Panc1 (cell line): ENCODE measurements around the gene TMEM14C. TPM values are rescaled to one million over a fixed set of nuclear protein-coding genes. Genes with fewer than 3 reads are reported as not detected.
A peak's percentile ranks its signal among the peaks of the same experiment; 100 is the strongest.

Experiments
- ATAC-seq: fragments of 200-7000 bp; cut with Tn5 transposase; 2 replicates; pipeline ENCODE4 v1.9.1; 2020; ENCODE audit warnings: mild to moderate bottlenecking, moderate library complexity
- BruUV-seq: library from RNA; stranded (reverse); fragments of 400-500 nt; replicated peaks from 2 replicates; lab custom pipeline; 2021; lab: Mats Ljungman, UMichigan
- CTCF ChIA-PET: fragments of 300-600 bp; sonication (Branson Sonifier 250); formaldehyde crosslinking; loops from one replicate; lab custom pipeline; 2022; ENCODE audit warnings: antibody characterized with exemption; lab: Charles Lee
- POLR2A ChIA-PET: fragments of 300-600 bp; sonication (Branson Sonifier 250); formaldehyde crosslinking; loops from one replicate; lab custom pipeline; 2022; ENCODE audit warnings: antibody characterized with exemption; lab: Charles Lee
- DNase-seq: peaks from one replicate; pipeline ENCODE4 v3.0.0-alpha.2; 2010; ENCODE audit warnings: low read depth, low spot score
- H3K27ac ChIP-seq: 2 replicates; pipeline ENCODE4 v1.5.1; 2011; ENCODE audit warnings: mild to moderate bottlenecking, low read length, inconsistent platforms
- H3K27me3 ChIP-seq: fragments of 200-500 bp; sonication (Bioruptor generic); 2 replicates; pipeline ENCODE4 v1.6.0; 2014; ENCODE audit warnings: low read length, inconsistent platforms; ENCODE audit not compliant: control insufficient read depth, insufficient read depth
- H3K36me3 ChIP-seq: fragments of 200-500 bp; sonication (Bioruptor generic); 2 replicates; pipeline ENCODE4 v1.5.1; 2014; ENCODE audit warnings: inconsistent platforms, mild to moderate bottlenecking, low read length, moderate library complexity; ENCODE audit not compliant: control insufficient read depth, insufficient read depth
- H3K4me1 ChIP-seq: 2 replicates; pipeline ENCODE4 v1.5.1; 2011; ENCODE audit warnings: inconsistent platforms, mild to moderate bottlenecking, low read length, moderate library complexity; ENCODE audit not compliant: control insufficient read depth, insufficient read depth
- H3K4me3 ChIP-seq, 2 experiments: 2 replicates each; pipeline ENCODE4 v1.5.1; 2011 to 2012; ENCODE audit warnings: low read depth in 2 of 2, low read length in 2 of 2, mild to moderate bottlenecking in 2 of 2, inconsistent platforms in 1 of 2, moderate library complexity in 1 of 2
- H3K9me3 ChIP-seq: fragments of 200-500 bp; sonication (Bioruptor generic); 2 replicates; pipeline ENCODE4 v1.5.1; 2014; ENCODE audit warnings: low read depth, mild to moderate bottlenecking, inconsistent platforms, low read length, moderate library complexity; ENCODE audit not compliant: control insufficient read depth, insufficient read depth
- CTCF ChIP-seq: fragments of 450-650 bp; IDR thresholded peaks from 2 replicates; pipeline ENCODE4 v1.5.1; 2017; ENCODE audit warnings: mild to moderate bottlenecking
- POLR2AphosphoS5 ChIP-seq: IDR thresholded peaks from 2 replicates; pipeline ENCODE4 v1.6.1; 2012; ENCODE audit warnings: mild to moderate bottlenecking, low read depth, low read length, moderate library complexity
- SIN3A ChIP-seq: IDR thresholded peaks from 2 replicates; pipeline ENCODE4 v1.6.1; 2012; ENCODE audit warnings: low read depth, mild to moderate bottlenecking, low read length, moderate library complexity, borderline replicate concordance; ENCODE audit not compliant: insufficient read depth
- TCF7L2 ChIP-seq: IDR thresholded peaks from 2 replicates; pipeline ENCODE4 v1.6.1; 2011; ENCODE audit warnings: mild to moderate bottlenecking, low read depth, low read length, inconsistent platforms
- in situ Hi-C: cut with HindIII; loops from 2 replicates; pipeline ENCODE4 v1.10.0; 2016; ENCODE audit warnings: low sequenced_read_pairs, low pct_unique_long_range_greater_than_20kb
- intact Hi-C: fragments of 100-400 bp; cut with micrococcal nuclease; formaldehyde crosslinking; loops from one replicate; pipeline ENCODE4 v1.10.0; 2022; ENCODE audit not compliant: unreplicated experiment
- total RNA-seq: library from RNA; stranded (reverse); gene quantifications from one replicate; pipeline ENCODE4 v1.2.1, GENCODE V29; 2021; ENCODE audit not compliant: unreplicated experiment
- TF ChIP-seq, protein P1 (sequence below), 2 experiments: IDR thresholded peaks; 2 replicates each; pipeline ENCODE4 v1.6.1; 2011 to 2012; ENCODE audit warnings: low read depth in 2 of 2, control low read depth in 1 of 2, low read length in 1 of 2, mild to moderate bottlenecking in 1 of 2, moderate library complexity in 1 of 2; ENCODE audit not compliant: insufficient read depth in 1 of 2

TMEM14C gene
- total RNA-seq, 1 experiment from 2014 or later, result 159 TPM

GRCh38 chr6:10746915-10747250 is 24.0 kb downstream of the TMEM14C start:
- Histone ChIP-seq H3K27me3 (no peaks in the 10 kb centered on the region), H3K27ac (peak overlapping the region; percentile 81), H3K4me3 (peak overlapping the region; percentile 62 to 99), H3K36me3 (peaks cover 5% of the 10 kb centered on the region; the same call in 1 of the 2 replicates), H3K4me1 (peaks cover 39% of the 10 kb centered on the region), H3K9me3 (no peaks in the 10 kb centered on the region)
- ATAC-seq (no peak; the same call in 1 of the 2 replicates), DNase-seq (no peak)
- intact Hi-C loops (no loop called here), in situ Hi-C loops (no loop called here)
- POLR2A ChIA-PET, result no interaction called here
- CTCF ChIA-PET, result no interaction called here
- BruUV-seq, result TSS peak; percentile 93
- TF ChIP-seq CTCF (no peak), POLR2AphosphoS5 (no peak), TCF7L2 (no peak), SIN3A (no peak)

DNA sequence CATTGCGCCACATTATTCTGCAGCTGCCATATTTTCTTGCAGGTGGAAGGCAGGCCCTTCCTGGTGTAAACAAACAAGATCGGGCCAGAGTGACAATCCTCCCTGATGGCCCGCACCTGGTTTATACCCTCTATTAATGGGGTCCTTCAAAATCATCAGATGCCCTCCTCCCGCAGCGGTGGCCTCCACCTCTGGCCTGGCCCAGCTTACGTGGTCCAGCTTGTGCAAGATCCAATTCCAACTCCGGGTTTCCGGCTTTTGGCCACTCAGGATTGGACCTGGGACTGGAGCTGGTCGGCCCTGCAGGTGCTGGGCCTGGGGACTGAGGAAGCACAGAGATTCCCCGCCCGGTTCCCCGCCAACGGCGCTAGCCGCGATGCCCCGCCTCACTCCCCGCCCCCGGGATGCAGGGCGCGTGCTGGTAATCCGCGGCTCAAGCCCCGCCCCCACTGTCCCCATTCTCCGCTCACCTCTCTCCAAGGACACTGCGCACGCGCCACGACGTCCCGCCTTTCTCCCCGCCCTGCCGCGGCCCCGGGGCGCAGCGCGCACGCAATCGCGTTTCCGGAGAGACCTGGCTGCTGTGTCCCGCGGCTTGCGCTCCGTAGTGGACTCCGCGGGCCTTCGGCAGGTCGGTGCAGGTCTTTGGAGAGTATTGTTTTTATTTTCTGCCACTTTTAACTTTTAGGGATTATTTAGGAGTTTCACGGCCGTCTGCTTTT is 24.5 kb downstream of the TMEM14C start, which contains the start of gene TMEM14B:
TSS of gene TMEM14B (plus strand) at position 555 of the 722 bp plus-strand sequence. CDS start 1,441 bp downstream, outside the sequence.
- ATAC-seq, result peak; percentile 96
- H3K27me3 ChIP-seq, result no peaks in the 10 kb centered on the region
- H3K9me3 ChIP-seq, result no peaks in the 10 kb centered on the region
- POLR2A ChIA-PET, result interaction anchor here (0.7 kb wide), 1 partner anchor 226 kb away, joined by 3 read pairs; no protein-coding TSS in a partner anchor
- CTCF ChIA-PET, result no interaction called here
- in situ Hi-C loops (no loop called here), intact Hi-C loops (no loop called here)
- peaks cover 5% of the 10 kb centered on the region; the same call in 1 of the 2 replicates for H3K36me3 ChIP-seq
- H3K4me3 ChIP-seq, result peak within 1 kb of the TSS; percentile 62 to 99
- BruUV-seq, result no TSS peak
- TF ChIP-seq, protein P1, sequence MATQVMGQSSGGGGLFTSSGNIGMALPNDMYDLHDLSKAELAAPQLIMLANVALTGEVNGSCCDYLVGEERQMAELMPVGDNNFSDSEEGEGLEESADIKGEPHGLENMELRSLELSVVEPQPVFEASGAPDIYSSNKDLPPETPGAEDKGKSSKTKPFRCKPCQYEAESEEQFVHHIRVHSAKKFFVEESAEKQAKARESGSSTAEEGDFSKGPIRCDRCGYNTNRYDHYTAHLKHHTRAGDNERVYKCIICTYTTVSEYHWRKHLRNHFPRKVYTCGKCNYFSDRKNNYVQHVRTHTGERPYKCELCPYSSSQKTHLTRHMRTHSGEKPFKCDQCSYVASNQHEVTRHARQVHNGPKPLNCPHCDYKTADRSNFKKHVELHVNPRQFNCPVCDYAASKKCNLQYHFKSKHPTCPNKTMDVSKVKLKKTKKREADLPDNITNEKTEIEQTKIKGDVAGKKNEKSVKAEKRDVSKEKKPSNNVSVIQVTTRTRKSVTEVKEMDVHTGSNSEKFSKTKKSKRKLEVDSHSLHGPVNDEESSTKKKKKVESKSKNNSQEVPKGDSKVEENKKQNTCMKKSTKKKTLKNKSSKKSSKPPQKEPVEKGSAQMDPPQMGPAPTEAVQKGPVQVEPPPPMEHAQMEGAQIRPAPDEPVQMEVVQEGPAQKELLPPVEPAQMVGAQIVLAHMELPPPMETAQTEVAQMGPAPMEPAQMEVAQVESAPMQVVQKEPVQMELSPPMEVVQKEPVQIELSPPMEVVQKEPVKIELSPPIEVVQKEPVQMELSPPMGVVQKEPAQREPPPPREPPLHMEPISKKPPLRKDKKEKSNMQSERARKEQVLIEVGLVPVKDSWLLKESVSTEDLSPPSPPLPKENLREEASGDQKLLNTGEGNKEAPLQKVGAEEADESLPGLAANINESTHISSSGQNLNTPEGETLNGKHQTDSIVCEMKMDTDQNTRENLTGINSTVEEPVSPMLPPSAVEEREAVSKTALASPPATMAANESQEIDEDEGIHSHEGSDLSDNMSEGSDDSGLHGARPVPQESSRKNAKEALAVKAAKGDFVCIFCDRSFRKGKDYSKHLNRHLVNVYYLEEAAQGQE (IDR thresholded peaks at IDR 0.05; ENCODE audit: insufficient read depth in 1 of 2, low read depth in 2 of 2, low read length in 1 of 2), result no peak
- TF ChIP-seq SIN3A (peak; percentile 75; the same call in 1 of the 2 replicates), TCF7L2 (no peak), POLR2AphosphoS5 (peak; percentile 96), CTCF (no peak)
- H3K4me1 ChIP-seq, result peaks cover 39% of the 10 kb centered on the region
- peak within 1 kb of the TSS; percentile 97 for H3K27ac ChIP-seq
- DNase-seq, result peak; percentile 82
